Breast epithelium (tissue), 3 donors: ENCODE data around the gene LRRC32.

ENCODE experiments used
- CTCF ChIP-seq, 3 donors: fragments of 450-650 bp; IDR thresholded peaks; one replicate each; pipeline ENCODE4 v1.5.1; 2016 to 2017; ENCODE audit warnings: antibody characterized with exemption in 3 of 3, mild to moderate bottlenecking in 3 of 3, moderate library complexity in 3 of 3
- POLR2A ChIP-seq: fragments of 450-650 bp; IDR thresholded peaks from one replicate; pipeline ENCODE4 v1.6.1; 2016; ENCODE audit warnings: antibody characterized with exemption, mild to moderate bottlenecking, moderate library complexity
- POLR2AphosphoS5 ChIP-seq, 3 donors: sonication (generic); formaldehyde crosslinking; IDR thresholded peaks; one replicate each; pipeline ENCODE4 v1.6.1; 2017; ENCODE audit warnings: antibody characterized with exemption in 3 of 3

GRCh38 chr11:76717369-76717768, 46.8 kb upstream of the LRRC32 start:
- TF ChIP-seq POLR2AphosphoS5 (IDR thresholded peaks at IDR 0.05): no peak
- no peak for TF ChIP-seq CTCF (IDR thresholded peaks at IDR 0.05)
- no peak for TF ChIP-seq POLR2A
